NCI-H128 (cell line): ENCODE data around the gene CMYA5.
"Not testable (repeated sequence)": the region's sequence is repeated elsewhere in the genome, so short reads cannot be mapped to it uniquely, and the experiment has no call there.

Source experiments
- DNase-seq: peaks from one replicate; lab custom pipeline; 2025; ENCODE audit not compliant: unreplicated experiment; lab: John Stamatoyannopoulos, UW

The CMYA5 gene

DNA sequence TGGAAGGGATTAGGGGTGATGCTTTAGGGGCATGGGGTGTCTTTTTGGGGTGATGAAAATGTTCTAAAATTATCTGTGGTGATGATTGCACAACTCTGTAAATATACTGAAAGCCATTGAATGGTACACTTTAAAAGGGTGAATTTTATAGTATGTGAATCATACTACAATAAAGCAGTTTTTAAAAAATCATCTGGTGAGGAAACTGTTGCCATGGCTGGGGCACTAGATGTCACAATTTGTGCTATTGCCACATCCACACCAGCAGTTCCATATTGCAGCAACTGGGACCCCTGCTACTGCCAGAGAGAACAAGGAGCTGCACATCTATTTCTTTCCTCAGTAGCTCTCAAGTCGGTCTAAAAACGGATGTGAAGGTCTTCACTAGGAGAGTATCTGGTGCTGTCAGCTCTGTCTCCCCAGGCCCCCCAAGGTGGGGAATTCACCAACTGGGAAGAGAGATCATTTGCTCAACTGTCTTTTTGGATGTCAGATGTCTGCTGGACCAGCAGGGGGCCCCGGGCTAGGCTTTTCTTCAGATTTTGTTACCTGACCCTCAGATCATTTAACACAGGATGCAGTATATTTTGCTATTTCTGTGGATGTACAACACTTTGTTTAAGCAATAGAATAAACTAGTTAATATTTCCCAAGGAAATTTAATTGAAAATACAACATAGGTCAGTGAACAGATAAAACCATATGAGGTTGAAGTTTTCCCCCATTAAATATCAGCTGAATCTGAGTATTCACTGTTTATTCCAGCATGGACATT, 13.2 kb downstream of the CMYA5 start:
- DNase-seq, result no peak

DNA sequence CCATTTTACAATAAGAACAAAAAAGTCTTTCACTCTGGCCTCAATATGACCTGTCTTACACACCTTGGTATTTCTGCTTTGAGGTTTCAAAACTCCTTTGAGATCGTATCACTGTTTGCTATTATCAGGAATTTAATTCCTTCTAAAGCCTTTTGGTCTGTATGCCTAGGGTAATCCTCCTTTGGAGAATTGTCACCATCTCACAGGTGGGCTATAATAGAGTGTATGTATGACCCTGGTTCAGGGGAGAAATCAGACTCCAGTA, 13.7 kb downstream of the CMYA5 start:
- DNase-seq, result no peak

DNA sequence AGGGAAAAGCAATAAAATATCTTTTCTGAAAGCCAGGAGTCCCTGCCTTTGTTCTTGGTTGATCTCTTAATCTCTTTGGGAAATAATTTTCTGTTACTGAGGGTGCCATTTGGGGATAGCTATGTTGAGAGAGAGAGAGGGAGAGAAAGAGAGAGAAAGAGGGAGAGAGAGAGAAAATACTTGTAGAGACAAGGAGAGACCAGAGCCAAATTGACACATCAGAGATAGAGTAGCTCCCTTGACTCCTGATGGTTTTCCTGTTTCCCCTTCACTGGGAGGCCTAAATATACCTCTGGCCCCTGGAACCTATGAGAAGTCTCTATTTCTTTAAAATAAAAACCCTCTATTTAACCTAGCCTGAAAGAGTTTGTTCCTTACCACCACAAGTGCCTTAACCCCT, 14.9 kb downstream of the CMYA5 start:
- no peak for DNase-seq

DNA sequence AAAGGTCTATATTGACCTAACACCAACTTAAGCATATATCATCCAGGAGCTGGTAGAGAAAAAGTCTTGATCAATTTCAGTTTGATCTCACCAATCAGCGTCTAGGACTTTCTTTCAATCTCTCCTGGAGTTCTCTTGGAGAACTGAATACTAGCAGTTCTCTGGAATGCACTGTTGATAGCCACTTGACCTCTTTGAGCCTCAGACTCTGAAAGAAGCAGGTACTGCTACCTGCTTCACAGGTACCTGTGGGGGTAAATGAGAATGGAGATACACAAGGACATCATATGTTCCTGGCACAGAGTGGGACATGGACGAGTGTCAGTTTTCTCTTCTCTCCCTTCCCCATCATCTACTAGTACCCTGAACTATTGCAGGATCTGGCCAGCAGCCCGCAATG, 16.0 kb downstream of the CMYA5 start:
- DNase-seq, result no peak

DNA sequence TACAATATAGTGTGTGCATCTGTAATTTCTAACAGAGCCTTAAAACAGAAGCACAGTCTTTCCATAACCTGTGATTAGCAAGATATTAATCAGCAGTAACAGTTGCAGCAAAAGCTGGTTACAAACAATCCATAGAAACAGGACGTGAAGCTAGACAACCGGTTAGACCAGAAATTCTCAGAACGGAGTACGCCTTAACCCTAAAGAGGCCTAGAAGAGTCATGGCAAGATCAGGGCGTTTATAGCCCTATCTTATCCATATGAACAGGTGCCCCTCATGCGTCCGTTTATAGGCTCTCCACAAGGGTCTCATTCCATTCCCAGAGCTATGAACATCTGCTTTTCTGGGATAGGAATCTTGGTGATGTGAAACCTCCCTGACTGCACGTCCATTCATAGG, 16.7 kb downstream of the CMYA5 start:
- DNase-seq, result not testable (repeated sequence)

DNA sequence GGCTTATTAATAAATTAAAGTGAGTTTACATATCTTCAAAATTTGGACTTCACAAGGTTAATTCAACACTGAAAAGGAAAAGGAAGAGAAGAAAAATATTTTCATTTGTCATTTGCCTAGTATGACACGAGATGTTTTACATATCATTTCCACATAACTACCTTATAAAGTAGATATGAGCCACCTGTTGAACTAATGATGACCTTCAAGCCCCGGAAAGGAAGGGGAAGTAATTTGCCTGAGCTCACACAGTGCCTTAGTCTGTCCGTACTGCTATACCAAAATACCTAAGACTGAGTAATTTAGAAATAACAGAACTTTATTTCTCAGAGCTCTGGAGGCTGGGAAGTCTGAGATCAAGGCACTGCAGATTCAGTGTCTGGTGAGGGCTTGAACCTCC, 17.9 kb downstream of the CMYA5 start:
- DNase-seq, result no peak

DNA sequence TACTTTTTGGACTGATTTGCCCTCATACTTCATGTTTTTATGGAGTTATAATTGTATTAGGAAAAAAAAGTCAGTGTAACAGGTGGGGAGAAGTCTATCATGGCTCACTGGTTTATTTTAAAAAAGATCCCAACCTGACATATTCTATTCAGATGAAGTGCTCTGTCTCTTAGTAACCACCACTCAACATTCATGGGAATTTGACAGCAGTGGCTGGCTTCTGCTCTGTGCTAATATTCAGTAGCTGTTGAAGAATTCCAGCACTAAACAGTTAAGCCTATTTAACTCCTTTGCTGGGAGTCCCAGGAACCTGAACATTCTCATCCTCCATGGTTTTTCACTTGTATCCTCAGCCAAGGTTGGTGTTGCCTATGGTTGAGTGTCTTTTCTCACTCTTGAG, 23.1 kb downstream of the CMYA5 start:
- no peak for DNase-seq

DNA sequence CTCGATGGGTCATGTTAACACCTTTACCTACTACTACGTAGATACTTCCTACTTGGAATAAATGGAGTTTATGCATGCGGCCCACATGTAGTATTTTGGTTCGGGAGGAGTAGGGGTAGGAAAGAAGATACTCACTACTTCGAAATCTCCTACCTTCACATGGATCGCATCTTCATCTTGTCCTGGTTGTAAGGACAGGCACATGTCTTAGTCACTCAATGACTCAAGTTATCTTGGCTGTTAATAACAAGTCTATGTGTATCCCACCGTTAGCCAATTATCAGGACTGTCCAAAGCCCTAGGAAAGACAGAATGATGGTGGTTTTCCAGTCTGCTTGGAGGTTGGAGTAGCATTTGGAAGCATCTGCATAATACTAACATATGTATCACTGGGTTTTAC, 24.1 kb downstream of the CMYA5 start:
- no peak for DNase-seq

DNA sequence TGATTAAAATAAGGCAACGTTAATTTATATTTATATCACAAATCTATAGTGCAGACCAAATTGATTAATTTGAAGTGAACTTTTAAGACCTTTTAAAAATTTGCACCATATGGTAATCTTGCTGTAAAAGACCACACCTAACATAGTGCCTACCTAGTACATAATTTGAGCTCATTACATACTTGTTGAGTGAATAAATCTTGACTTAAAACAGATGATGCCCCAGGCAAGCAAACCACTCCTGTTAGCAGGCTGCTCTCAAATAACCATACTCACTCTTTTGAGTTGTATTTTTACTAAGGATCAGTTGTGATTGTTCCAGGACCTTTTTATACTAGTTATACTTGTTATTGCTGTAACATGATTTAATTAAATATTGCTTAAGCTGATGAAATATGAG, 27.2 kb downstream of the CMYA5 start:
- no peak for DNase-seq

DNA sequence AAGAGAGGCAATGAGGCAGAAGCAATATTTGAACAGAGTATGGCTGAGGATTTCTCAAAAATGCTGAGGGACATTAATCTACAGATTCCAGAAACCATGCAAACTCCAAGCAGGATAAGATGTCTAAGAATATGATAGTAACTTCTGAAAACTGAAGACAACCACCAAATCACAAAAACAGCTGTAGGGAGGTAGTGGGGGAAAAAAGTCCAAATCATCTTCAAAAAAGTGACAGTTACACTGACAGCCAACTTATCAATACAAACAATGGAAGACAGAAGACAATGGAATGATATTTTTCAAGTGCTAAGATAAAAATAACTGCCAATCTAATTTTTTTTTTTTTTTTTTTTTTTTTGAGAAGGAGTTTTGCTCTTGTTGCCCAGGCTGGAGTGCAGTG, 30.5 kb downstream of the CMYA5 start:
- no peak for DNase-seq

DNA sequence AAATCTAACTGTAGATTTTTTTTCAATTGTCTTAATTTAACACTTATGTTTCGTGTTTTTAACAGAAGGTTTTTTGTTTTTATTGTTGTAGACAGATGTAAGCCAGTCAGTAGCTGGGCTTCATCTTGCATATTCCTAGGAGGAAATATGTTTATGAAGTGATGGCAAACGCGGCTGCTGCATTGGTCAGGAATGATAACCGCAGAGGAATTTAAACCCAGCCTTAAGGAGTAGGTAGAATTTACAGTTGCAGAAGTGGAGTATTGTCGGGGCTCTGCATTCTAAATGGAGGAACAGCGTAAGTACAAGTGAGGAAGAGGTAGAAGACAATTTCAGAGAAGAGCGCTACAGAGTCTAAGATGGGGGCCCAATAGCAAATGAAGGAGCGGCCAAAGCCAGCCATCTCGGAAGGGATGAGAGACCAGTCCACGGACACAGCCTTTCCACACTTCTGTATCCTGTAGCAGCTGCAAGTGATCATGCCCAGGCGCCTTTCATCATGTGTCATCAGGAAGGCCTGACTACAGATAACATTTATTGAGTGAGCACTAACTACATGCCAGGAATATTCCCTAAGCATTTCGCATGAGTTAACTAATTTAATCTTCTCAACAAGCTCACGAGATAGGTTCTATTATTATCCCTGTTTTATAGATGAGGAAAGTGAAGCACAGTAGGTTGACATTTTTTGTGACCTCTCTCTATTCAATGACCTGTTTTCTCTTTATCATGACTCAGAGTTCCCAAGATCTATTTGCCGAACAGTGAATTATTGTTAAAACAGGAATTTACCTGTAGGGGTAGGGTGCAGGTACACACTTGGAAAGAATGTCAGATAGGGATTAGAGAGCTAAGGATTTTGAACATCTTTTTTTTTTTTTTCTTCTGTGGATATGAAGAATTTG, 38.1 kb downstream of the CMYA5 start:
- DNase-seq, result no peak

DNA sequence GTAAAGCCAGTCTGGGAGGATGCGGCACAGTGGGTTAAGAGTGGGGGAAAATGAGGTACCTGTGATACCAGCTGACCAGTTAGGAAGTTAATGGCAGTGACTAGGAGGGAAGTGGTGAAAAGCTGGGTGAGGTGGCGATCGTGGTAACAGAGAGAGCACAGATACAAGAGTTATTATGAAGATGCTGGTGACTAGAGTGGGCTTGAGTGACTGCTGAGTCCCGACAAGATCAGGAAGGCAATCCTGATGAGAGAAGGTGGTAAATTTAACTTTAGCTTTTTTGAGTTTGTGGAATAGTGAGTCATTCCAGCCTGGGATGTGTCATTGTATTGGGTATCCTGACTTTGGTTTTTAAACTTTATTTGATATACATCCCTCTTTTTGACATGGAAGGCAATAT, 38.8 kb downstream of the CMYA5 start:
- DNase-seq, result no peak

DNA sequence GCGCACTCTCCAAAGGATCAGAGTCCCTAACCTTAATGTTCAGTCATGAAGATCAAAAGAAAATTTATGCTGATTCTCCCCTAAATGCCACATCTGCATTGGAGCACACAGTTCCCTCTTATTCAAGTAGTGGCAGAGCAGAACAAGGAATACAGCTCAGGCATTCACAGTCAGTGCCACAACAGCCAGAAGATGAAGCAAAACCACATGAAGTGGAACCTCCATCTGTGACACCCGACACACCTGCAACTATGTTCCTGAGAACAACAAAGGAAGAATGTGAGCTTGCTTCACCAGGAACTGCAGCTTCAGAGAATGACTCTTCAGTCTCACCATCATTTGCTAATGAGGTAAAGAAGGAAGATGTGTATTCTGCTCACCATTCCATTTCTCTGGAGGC, 40.0 kb downstream of the CMYA5 start:
- no peak for DNase-seq

DNA sequence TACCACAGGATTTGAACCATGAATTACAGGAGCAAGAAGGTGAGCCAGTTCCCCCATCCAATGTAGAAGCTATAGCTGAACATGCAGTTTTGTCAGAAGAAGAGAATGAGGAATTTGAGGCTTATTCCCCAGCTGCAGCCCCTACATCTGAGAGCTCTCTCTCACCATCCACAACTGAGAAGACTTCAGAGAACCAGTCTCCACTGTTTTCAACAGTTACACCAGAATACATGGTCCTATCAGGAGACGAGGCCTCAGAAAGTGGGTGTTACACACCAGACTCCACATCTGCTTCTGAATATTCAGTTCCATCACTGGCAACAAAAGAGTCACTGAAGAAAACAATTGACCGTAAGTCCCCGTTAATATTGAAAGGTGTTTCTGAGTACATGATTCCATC, 40.9 kb downstream of the CMYA5 start:
- no peak for DNase-seq

DNA sequence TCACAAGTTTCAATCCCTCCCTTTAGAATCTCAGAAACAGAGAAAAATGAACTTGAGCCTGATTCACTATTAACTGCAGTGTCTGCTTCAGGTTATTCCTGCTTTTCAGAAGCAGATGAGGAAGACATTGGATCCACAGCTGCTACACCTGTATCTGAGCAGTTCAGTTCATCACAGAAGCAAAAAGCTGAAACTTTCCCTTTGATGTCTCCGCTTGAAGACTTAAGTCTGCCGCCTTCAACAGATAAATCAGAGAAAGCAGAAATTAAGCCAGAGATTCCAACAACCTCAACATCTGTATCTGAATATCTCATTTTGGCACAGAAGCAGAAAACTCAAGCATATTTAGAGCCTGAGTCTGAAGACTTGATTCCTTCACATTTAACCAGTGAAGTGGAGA, 42.1 kb downstream of the CMYA5 start:
- no peak for DNase-seq

DNA sequence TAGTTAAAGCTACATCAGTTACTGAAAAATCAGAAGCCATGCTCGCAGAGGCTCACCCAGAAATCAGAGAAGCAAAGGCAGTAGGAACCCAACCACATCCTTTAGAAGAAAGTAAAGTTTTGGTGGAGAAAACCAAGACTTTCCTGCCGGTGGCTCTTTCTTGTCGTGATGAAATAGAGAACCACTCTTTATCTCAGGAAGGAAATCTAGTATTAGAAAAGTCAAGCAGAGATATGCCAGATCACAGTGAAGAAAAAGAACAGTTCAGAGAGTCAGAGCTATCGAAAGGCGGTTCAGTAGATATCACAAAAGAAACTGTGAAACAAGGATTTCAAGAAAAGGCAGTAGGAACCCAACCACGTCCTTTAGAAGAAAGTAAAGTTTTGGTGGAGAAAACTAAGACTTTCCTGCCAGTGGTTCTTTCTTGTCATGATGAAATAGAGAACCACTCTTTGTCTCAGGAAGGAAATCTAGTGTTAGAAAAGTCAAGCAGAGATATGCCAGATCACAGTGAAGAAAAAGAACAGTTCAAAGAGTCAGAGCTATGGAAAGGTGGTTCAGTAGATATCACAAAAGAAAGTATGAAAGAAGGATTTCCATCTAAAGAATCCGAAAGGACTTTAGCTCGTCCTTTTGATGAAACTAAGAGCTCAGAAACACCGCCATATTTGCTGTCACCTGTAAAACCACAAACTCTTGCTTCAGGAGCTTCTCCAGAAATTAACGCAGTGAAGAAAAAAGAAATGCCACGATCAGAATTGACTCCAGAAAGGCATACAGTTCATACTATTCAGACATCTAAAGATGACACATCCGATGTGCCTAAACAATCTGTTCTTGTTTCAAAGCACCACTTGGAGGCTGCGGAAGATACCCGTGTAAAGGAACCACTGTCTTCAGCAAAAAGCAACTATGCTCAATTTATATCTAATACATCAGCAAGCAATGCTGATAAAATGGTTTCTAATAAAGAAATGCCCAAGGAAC, 47.2 kb downstream of the CMYA5 start:
- DNase-seq, result no peak

DNA sequence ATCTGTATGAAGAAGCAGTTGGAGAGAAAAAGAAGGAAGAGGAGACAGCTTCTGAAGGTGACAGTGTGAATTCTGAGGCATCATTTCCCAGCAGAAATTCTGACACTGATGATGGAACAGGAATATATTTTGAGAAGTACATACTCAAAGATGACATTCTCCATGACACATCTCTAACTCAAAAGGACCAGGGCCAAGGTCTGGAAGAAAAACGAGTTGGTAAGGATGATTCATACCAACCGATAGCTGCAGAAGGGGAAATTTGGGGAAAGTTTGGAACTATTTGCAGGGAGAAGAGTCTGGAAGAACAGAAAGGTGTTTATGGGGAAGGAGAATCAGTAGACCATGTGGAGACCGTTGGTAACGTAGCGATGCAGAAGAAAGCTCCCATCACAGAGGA, 48.7 kb downstream of the CMYA5 start:
- DNase-seq, result no peak

DNA sequence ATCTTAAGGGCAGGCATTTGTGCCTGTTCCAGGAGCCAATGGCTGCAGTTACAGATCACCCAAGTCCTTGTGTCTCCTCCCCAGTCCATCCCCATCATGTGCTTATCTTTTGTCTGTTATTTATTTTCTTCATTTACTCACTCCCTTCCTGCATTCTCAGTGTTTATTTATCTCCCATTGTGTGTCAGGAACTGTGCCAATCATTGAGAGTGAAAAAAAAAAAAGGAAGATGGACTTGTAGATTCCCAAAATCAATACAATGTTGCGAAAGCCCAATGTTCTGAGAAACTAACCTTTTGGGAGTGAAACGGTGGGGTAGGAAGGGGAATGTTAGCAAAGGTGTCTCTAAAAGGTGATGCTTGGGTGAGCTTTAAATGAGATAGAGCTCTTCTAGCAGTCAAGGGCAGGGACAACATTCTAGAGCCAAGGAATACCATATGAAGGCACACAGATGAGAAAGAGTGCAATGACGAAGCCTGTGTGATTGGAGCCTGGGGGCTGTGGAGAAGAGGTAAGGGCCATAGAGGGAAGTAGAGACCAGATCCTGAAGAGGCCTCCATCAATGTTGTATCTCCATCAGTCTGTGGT, 53.0 kb downstream of the CMYA5 start:
- DNase-seq, result no peak

DNA sequence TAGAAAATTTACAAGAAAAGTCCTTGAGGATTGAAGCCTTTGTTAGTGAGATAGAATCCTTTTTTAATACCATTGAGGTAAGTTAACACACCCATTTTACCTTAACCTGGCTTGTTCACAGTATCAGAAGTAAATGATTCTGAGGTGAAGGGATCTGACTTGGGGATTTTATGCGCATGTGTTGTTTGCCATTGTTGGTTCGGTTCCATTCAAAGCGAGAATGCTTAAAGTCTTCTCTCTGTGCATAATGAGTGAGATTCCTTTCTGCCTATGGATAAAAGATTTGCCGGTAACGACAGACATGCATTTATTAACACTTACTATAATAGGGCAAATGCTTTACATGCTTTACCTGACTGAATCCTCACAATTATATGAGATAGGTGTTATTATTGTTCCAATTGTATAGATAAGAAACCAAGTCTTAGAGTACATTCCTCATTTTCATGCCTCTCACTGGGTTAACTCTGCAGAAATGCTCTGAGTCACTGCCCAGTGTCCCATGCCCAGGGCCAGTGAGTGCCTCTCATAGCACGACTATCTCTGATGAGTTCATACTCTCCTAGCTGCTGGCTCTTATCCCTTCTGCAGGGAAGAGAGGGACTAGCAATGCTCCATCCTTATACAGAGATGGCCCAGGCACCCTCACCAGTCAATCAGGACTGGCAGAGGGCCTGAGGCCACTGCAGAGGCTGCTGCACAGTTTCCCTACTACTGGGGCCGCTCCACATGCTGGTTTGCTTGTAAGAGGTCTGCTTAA, 54.4 kb downstream of the CMYA5 start:
- no peak for DNase-seq

DNA sequence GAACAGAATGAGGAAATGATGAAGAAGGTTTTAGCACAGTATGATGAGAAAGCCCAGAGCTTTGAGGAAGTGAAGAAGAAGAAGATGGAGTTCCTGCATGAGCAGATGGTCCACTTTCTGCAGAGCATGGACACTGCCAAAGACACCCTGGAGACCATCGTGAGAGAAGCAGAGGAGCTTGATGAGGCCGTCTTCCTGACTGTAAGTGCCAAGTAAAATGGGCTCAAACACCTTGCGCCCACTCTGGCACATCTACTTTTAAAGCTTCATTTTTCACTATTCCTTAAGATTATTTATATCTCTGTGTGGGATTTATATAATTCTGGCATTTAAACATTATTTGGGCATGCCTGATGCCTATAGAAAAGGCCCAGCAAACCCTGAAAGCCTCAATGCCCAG, 55.6 kb downstream of the CMYA5 start:
- no peak for DNase-seq
